Hematopoietic multipotent progenitor cell (in vitro differentiated cells): ENCODE results near the gene SUN3. TPM values are rescaled to one million over a fixed set of nuclear protein-coding genes. Genes with fewer than 3 reads are reported as not detected.
A peak's percentile ranks its signal among the peaks of the same experiment; 100 is the strongest.
"Not testable (repeated sequence)": the region's sequence is repeated elsewhere in the genome, so short reads cannot be mapped to it uniquely, and the experiment has no call there.

Source experiments
- DNase-seq, 3 donors: peaks; one replicate each; pipeline ENCODE4 v3.0.0-alpha.2; 2011 to 2015; ENCODE audit warnings: low read depth in 2 of 3, low spot score in 2 of 3
- total RNA-seq: library from RNA; depleted of rRNA; stranded (reverse); fragments of >200 nt; gene quantifications from one replicate; pipeline ENCODE4 v1.2.3, GENCODE V29; 2012

The SUN3 gene
- total RNA-seq, 1 donor, result not detected

DNA sequence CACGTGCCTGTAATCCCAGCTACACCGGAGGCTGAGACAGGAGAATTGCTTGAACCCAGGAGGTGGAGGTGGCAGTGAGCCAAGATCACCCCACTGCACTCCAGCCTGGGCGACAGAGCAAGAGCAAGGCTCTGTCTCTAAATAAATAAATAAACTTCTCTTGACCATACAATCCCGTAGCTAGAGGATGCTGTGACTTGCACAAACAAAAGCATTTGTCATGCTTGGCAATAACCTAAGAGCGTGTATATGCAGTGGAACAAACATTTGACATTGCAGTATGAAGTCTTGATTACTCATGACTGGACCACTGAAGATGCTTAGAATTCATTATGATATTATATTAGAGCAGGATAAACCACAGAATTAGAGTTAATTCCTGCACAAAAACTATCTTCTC, 5.0 kb upstream of the SUN3 start:
- DNase-seq, result no peak

- no peak for DNase-seq
These were observed 2.2 kb upstream of the SUN3 start for GRCh38 chr7:48031111-48031510.

- no peak for DNase-seq
These were observed 3.3 kb downstream of the SUN3 start for GRCh38 chr7:48025624-48026023.

DNA sequence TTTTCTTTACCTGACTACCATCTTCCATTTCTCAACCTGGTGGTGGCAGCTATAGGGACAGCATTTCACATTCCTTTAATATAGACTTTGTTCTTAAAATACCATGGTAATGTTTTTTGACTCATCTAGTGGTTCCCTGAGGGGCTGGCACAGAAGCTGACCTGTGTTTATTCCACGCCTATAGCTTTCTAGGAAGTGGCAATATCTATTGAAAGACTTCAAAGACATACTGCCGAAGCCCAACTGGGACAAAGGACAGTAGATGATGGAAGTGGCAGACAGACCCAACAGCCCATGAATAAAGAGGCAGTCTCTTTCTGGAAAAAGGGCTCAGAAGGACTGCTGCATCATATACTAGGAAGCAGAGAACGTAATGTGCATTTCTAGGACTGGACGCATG, 11.2 kb downstream of the SUN3 start:
- DNase-seq, result no peak

GRCh38 chr7:48016641-48017040, 12.3 kb downstream of the SUN3 start:
- DNase-seq, result no peak

DNA sequence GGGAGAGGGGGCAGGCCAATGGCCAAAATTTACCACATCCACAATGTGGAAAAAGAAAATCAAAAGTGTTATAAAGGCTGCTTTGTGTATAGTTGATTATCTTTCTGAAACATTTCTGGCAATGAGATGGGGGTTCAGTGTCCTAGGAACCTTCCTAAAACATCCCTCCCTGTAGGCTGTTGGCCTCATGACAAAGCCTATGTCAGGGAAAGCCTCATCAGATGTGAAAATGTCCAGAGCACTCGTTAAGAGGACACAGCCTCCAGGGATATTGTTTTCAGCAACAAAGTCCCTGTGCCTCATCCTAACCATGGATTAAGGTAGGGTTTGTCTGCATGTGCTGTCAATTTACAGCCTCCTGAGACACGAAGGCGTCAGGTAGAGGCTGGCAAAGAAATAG, 17.0 kb downstream of the SUN3 start:
- no peak for DNase-seq

DNA sequence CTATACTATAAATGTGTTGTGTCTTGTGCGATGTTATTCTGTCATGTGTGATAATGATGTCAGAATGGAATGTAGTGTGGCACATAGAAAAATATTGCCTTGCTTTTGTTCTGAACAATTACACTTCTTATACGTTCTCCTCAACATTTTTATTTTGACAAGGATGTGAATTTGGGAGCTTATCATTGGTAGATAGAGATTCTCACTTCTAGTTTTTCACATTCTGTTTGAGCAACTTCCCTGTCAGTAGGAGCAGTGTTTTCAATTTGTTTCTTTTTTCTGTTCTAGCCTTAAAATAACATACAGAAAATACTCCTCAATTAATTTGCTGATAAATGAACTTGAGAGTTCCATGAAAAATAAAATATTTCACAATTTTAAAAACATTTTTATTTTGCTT, 17.6 kb downstream of the SUN3 start:
- DNase-seq, result no peak

DNA sequence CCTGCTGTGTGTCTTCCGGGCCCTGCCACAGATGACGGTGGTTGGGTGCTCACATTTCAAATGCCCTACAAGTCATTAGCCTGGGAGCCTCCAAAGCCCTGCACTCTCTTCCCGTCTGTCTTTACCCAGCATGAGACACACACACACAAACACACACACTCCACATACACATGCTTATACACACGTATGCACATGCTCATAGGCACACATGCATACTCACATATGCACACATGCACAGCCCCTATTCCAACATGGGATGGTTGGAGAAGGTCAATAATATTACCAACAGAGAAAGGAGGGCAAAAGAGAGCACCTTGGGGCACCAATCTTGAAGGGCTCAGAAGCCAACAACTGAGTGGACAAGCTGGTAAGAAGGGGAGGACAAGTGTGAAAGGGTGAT, 19.0 kb downstream of the SUN3 start:
- DNase-seq, result no peak

- no peak for DNase-seq
These were observed 19.6 kb downstream of the SUN3 start for GRCh38 chr7:48009257-48009656.

DNA sequence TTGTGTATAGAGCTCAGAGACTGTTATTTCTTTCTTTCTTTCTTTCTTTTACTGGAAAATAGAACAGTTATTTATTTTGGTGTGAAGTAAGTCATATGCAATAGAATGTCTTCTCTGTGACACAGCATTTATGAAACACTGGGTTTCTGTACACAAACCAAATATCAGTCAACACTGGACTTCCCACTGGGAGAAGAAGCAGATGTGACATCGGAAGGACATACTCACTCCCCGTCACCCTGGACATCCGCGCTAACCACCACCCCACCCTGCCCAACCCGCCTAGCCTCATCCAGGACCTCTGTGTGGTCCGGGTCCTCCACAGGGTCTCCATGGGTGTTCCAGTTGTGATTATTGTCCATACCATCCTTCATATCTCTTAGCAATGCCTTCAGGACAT, 22.0 kb downstream of the SUN3 start:
- no peak for DNase-seq

GRCh38 chr7:48004638-48005037, 24.3 kb downstream of the SUN3 start:
- peak in 1 of 3 donors; percentile 4 for DNase-seq

DNA sequence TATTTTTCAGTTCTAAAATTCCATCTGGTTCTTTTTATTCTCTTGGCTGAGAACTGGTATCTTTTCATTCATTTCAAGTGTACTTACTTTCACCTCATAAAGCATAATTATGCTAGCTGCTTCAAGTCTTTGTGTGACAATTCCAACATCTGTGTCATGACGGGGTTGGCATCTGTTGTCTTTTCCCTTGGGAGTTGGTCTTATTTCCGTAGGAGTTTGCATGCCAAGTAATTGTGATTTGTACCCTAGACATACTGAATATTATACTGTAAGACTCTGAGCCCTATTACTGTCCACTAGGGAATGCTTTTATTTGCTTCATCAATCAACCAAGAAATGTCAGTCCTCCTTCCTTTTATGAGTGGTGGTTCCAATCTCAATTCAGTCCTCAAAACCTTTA, 24.9 kb downstream of the SUN3 start:
- no peak for DNase-seq

GRCh38 chr7:48000164-48000563, 28.7 kb downstream of the SUN3 start:
- not testable (repeated sequence) for DNase-seq

- DNase-seq, result no peak
These were observed 29.5 kb downstream of the SUN3 start for GRCh38 chr7:47999413-47999812.

DNA sequence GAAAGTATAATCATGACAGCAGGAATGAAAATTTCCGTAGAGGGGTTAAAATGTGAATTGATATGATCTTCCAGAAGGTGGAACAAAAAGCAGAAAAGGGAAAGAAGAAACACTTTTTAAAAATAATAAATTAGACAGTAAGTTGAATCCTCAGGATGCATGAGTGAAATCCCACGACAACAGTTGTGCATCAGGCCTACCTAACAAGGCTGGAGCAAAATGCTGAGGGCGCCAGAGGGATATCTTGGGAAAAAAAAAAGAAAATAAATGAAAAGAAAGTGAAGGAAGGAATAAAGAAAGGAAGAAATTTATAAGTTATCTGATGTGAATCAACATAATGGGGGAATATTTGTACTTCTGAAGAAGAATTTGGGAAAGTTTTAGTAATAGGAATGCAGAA, 36.5 kb downstream of the SUN3 start:
- DNase-seq, result no peak

- peak; percentile 58 to 88 (median 88) for DNase-seq
These were observed 37.1 kb downstream of the SUN3 start for GRCh38 chr7:47991741-47992311.

GRCh38 chr7:47991270-47991669, 37.6 kb downstream of the SUN3 start:
- DNase-seq, result no peak

DNA sequence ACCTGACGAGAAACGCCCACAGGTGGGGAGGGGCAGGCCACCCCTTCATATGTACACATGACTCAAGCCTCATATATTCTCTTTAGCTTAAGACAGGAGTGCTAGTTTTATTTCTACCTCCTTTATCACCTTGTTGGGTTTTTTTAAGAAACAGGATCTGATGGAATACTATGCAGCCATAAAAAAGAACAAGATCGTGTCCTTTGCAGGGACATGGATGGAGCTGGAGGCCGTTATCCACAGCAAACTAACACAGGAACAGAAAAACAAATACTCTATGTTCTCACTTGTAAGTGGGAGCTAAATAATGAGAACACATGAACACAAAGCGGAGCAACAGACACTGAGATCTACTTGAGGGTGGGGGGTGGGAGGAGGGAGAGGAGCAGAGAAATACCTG, 38.3 kb downstream of the SUN3 start:
- DNase-seq, result no peak

- DNase-seq, result not testable (repeated sequence)
These were observed 39.1 kb downstream of the SUN3 start for GRCh38 chr7:47989607-47990400.

DNA sequence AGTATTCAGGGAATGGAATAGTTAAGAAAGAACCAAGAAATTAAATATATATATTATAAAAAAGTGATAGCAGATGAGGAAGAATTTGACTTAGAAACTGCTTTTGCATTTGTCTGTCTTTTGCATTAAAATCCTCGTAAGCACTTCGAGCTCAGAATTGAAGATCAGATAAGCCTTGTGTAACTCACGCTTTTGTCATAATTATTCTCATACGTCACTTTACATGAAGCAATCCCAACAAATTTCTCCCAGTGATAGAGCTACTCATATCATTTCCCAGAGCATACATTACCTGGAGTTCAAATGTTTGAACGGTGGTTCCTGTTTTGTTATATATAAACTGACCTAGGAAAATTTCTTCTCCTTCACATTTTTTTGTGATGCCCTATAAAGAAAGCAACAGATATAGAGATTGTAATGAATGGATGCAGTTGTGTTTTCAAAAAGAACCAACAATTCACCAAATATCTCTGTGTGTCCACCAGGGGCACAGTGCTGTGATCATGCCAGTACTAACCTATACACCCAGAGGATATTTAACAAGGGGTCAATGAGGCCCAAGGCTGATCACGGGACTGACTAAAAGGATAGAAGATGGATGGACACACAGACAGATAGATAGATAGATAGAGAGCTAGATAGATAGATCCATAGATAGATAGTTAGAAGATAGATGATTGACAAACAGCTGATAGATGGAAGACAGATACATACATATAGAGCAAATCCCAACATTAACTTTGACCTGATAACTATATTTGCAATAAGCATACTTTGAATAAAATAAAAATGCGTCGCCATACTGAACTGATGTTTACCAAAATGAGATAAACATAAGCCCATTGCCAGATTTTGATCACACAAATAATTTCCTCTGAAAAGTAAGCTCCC, 40.2 kb downstream of the SUN3 start:
- no peak for DNase-seq

- DNase-seq, result no peak
These were observed 46.3 kb downstream of the SUN3 start for GRCh38 chr7:47982610-47983009.

- not testable (repeated sequence) for DNase-seq
These were observed 48.3 kb downstream of the SUN3 start for GRCh38 chr7:47980648-47981047.
